Activated CD8-positive, alpha-beta memory T cell treated with anti-CD3 and anti-CD28 coated beads, Interleukin-2, amount 10 ng/mL, durations not matched to agents 7 days and 5 days (primary cell): ENCODE data around the gene COP1. TPM values are rescaled to one million over a fixed set of nuclear protein-coding genes. Genes with fewer than 3 reads are reported as not detected.
A peak's percentile ranks its signal among the peaks of the same experiment; 100 is the strongest.
"Not testable (repeated sequence)": the region's sequence is repeated elsewhere in the genome, so short reads cannot be mapped to it uniquely, and the experiment has no call there.

Source experiments
- ATAC-seq: fragments of 150-1000 bp; cut with Tn5 transposase; one replicate; pipeline ENCODE4 v1.10.0; 2021; ENCODE audit warnings: moderate library complexity
- CTCF ChIA-PET: fragments of 350-600 bp; sonication (Branson Sonifier 250); formaldehyde crosslinking; loops from one replicate; lab custom pipeline; 2021; ENCODE audit warnings: antibody characterized with exemption; lab: Charles Lee
- DNase-seq: peaks from one replicate; pipeline ENCODE4 v3.0.0-alpha.2; 2020
- H3K27ac Mint-ChIP-seq: one replicate; pipeline ENCODE4 v1.8.0; 2021; ENCODE audit warnings: mild to moderate bottlenecking, mixed read lengths
- H3K27me3 Mint-ChIP-seq: one replicate; pipeline ENCODE4 v1.8.0; 2021; ENCODE audit warnings: mixed read lengths
- H3K36me3 Mint-ChIP-seq: one replicate; pipeline ENCODE4 v1.8.0; 2021; ENCODE audit warnings: mild to moderate bottlenecking, mixed read lengths
- H3K4me1 Mint-ChIP-seq: one replicate; pipeline ENCODE4 v1.8.0; 2021; ENCODE audit warnings: mixed read lengths
- H3K4me3 Mint-ChIP-seq: one replicate; pipeline ENCODE4 v1.8.0; 2021; ENCODE audit warnings: mild to moderate bottlenecking, moderate library complexity, mixed read lengths
- H3K9me3 Mint-ChIP-seq: one replicate; pipeline ENCODE4 v1.8.0; 2022; ENCODE audit warnings: low read depth, mixed read lengths
- total RNA-seq, 2 experiments: library from RNA; stranded (reverse); gene quantifications; one replicate each; pipeline ENCODE4 v1.2.3, GENCODE V29; 2021

COP1 gene
- total RNA-seq, 2 experiments from 2014 or later: 37.5 to 47.8 TPM

GRCh38 chr1:176087746-176088145 is 119.3 kb downstream of the COP1 start:
- H3K27me3 Mint-ChIP-seq, ATAC-seq, DNase-seq, H3K27ac Mint-ChIP-seq, H3K4me1 Mint-ChIP-seq, H3K9me3 Mint-ChIP-seq, H3K4me3 Mint-ChIP-seq, CTCF ChIA-PET: not testable (repeated sequence)
- H3K36me3 Mint-ChIP-seq: peaks cover 41% of the 10 kb centered on the region

- Mint-ChIP-seq H3K4me1 (peaks cover 2% of the 10 kb centered on the region), H3K27me3 (no peaks in the 10 kb centered on the region), H3K4me3 (no peak overlapping the region), H3K36me3 (peaks cover 41% of the 10 kb centered on the region), H3K27ac (no peak overlapping the region), H3K9me3 (peaks cover 13% of the 10 kb centered on the region)
- CTCF ChIA-PET: interaction anchor here (1.7 kb wide), 1 partner anchor 697 kb away, joined by 3 read pairs; no protein-coding TSS in a partner anchor
- DNase-seq: no peak
- ATAC-seq: peak; percentile 58
Measured at GRCh38 chr1:176073524-176074157, 133.4 kb downstream of the COP1 start.

- CTCF ChIA-PET: no interaction called here
- Mint-ChIP-seq H3K36me3 (peaks cover 21% of the 10 kb centered on the region), H3K27ac (no peak overlapping the region), H3K4me1 (peaks cover 2% of the 10 kb centered on the region), H3K4me3 (no peak overlapping the region), H3K27me3 (no peaks in the 10 kb centered on the region), H3K9me3 (no peaks in the 10 kb centered on the region)
- no peak for DNase-seq
- no peak for ATAC-seq
Measured at GRCh38 chr1:176068901-176069300, 138.2 kb downstream of the COP1 start.

GRCh38 chr1:176068256-176068655 is 138.8 kb downstream of the COP1 start:
- Mint-ChIP-seq H3K27me3 (no peaks in the 10 kb centered on the region), H3K4me1 (no peaks in the 10 kb centered on the region), H3K27ac (no peak overlapping the region), H3K9me3 (no peaks in the 10 kb centered on the region), H3K4me3 (no peak overlapping the region), H3K36me3 (peaks cover 18% of the 10 kb centered on the region)
- CTCF ChIA-PET: no interaction called here
- DNase-seq (no peak), ATAC-seq (no peak)

- H3K4me1 Mint-ChIP-seq: no peaks in the 10 kb centered on the region
- DNase-seq: no peak
- no peak overlapping the region for H3K27ac Mint-ChIP-seq
- H3K4me3 Mint-ChIP-seq: no peak overlapping the region
- peaks cover 16% of the 10 kb centered on the region for H3K36me3 Mint-ChIP-seq
- ATAC-seq: no peak
- no peaks in the 10 kb centered on the region for H3K9me3 Mint-ChIP-seq
- CTCF ChIA-PET: no interaction called here
- H3K27me3 Mint-ChIP-seq: no peaks in the 10 kb centered on the region
Measured at GRCh38 chr1:176066709-176067108, 140.4 kb downstream of the COP1 start.

- ATAC-seq (no peak), DNase-seq (no peak)
- CTCF ChIA-PET: no interaction called here
- no peaks in the 10 kb centered on the region for H3K9me3 Mint-ChIP-seq
- no peak overlapping the region for H3K27ac Mint-ChIP-seq
- H3K36me3 Mint-ChIP-seq: peaks cover 5% of the 10 kb centered on the region
- H3K4me3 Mint-ChIP-seq: no peak overlapping the region
- no peaks in the 10 kb centered on the region for H3K4me1 Mint-ChIP-seq
- no peaks in the 10 kb centered on the region for H3K27me3 Mint-ChIP-seq
Measured at GRCh38 chr1:176058686-176059085, 148.4 kb downstream of the COP1 start.

GRCh38 chr1:176056312-176056711 is 150.8 kb downstream of the COP1 start:
- no peak for ATAC-seq
- Mint-ChIP-seq H3K27ac (no peak overlapping the region), H3K4me3 (no peak overlapping the region), H3K9me3 (no peaks in the 10 kb centered on the region), H3K36me3 (peaks cover 4% of the 10 kb centered on the region), H3K4me1 (no peaks in the 10 kb centered on the region), H3K27me3 (no peaks in the 10 kb centered on the region)
- DNase-seq: no peak
- CTCF ChIA-PET: no interaction called here

- no peak overlapping the region for H3K4me3 Mint-ChIP-seq
- H3K4me1 Mint-ChIP-seq: no peaks in the 10 kb centered on the region
- H3K27ac Mint-ChIP-seq: no peak overlapping the region
- DNase-seq (no peak), ATAC-seq (no peak)
- H3K9me3 Mint-ChIP-seq: no peaks in the 10 kb centered on the region
- CTCF ChIA-PET: no interaction called here
- H3K36me3 Mint-ChIP-seq: peaks cover 4% of the 10 kb centered on the region
- H3K27me3 Mint-ChIP-seq: no peaks in the 10 kb centered on the region
Measured at GRCh38 chr1:176055398-176055797, 151.7 kb downstream of the COP1 start.

- Mint-ChIP-seq H3K4me1 (no peaks in the 10 kb centered on the region), H3K4me3 (no peak overlapping the region), H3K27ac (no peak overlapping the region), H3K36me3 (no peaks in the 10 kb centered on the region), H3K27me3 (no peaks in the 10 kb centered on the region), H3K9me3 (no peaks in the 10 kb centered on the region)
- CTCF ChIA-PET: no interaction called here
- DNase-seq (no peak), ATAC-seq (no peak)
Measured at GRCh38 chr1:176051902-176052518, 155.1 kb downstream of the COP1 start.

- ATAC-seq (no peak), DNase-seq (no peak)
Measured at GRCh38 chr1:176051402-176051801, 155.7 kb downstream of the COP1 start.

GRCh38 chr1:176049582-176049981 is 157.5 kb downstream of the COP1 start:
- CTCF ChIA-PET: no interaction called here
- DNase-seq: no peak
- Mint-ChIP-seq H3K27ac (no peak overlapping the region), H3K36me3 (peaks cover 2% of the 10 kb centered on the region), H3K9me3 (no peaks in the 10 kb centered on the region), H3K27me3 (no peaks in the 10 kb centered on the region), H3K4me3 (no peak overlapping the region), H3K4me1 (no peaks in the 10 kb centered on the region)
- ATAC-seq: no peak

More at GRCh38 chr1:176051402-176051801, 155.7 kb downstream of the COP1 start:
- H3K27me3 Mint-ChIP-seq: no peaks in the 10 kb centered on the region
- CTCF ChIA-PET: no interaction called here
- no peaks in the 10 kb centered on the region for H3K4me1 Mint-ChIP-seq
- H3K4me3 Mint-ChIP-seq: no peak overlapping the region
- no peak overlapping the region for H3K27ac Mint-ChIP-seq
- no peaks in the 10 kb centered on the region for H3K9me3 Mint-ChIP-seq
- no peaks in the 10 kb centered on the region for H3K36me3 Mint-ChIP-seq

GRCh38 chr1:176046926-176047325 is 160.2 kb downstream of the COP1 start:
- DNase-seq (no peak), ATAC-seq (no peak)
- H3K4me1 Mint-ChIP-seq: no peaks in the 10 kb centered on the region
- H3K27ac Mint-ChIP-seq: no peak overlapping the region
- H3K36me3 Mint-ChIP-seq: peaks cover 9% of the 10 kb centered on the region
- CTCF ChIA-PET: no interaction called here
- no peaks in the 10 kb centered on the region for H3K9me3 Mint-ChIP-seq
- no peak overlapping the region for H3K4me3 Mint-ChIP-seq
- no peaks in the 10 kb centered on the region for H3K27me3 Mint-ChIP-seq

GRCh38 chr1:176043537-176043936 is 163.5 kb downstream of the COP1 start:
- Mint-ChIP-seq H3K9me3 (no peaks in the 10 kb centered on the region), H3K36me3 (peaks cover 24% of the 10 kb centered on the region), H3K27ac (no peak overlapping the region), H3K4me1 (no peaks in the 10 kb centered on the region), H3K27me3 (no peaks in the 10 kb centered on the region), H3K4me3 (no peak overlapping the region)
- CTCF ChIA-PET: no interaction called here
- DNase-seq: no peak
- ATAC-seq: no peak

- H3K27me3 Mint-ChIP-seq: no peaks in the 10 kb centered on the region
- H3K4me3 Mint-ChIP-seq: no peak overlapping the region
- CTCF ChIA-PET: no interaction called here
- no peaks in the 10 kb centered on the region for H3K4me1 Mint-ChIP-seq
- peaks cover 2% of the 10 kb centered on the region for H3K9me3 Mint-ChIP-seq
- no peak overlapping the region for H3K27ac Mint-ChIP-seq
- peaks cover 34% of the 10 kb centered on the region for H3K36me3 Mint-ChIP-seq
- no peak for DNase-seq
- no peak for ATAC-seq
Measured at GRCh38 chr1:176033881-176034280, 173.2 kb downstream of the COP1 start.
